AG08396 (cell line): ENCODE results near the gene AGXT.

Experiments used
- DNase-seq: peaks from one replicate; pipeline ENCODE4 v3.0.0; 2012; ENCODE audit warnings: low spot score, mixed read lengths

The AGXT gene

DNA sequence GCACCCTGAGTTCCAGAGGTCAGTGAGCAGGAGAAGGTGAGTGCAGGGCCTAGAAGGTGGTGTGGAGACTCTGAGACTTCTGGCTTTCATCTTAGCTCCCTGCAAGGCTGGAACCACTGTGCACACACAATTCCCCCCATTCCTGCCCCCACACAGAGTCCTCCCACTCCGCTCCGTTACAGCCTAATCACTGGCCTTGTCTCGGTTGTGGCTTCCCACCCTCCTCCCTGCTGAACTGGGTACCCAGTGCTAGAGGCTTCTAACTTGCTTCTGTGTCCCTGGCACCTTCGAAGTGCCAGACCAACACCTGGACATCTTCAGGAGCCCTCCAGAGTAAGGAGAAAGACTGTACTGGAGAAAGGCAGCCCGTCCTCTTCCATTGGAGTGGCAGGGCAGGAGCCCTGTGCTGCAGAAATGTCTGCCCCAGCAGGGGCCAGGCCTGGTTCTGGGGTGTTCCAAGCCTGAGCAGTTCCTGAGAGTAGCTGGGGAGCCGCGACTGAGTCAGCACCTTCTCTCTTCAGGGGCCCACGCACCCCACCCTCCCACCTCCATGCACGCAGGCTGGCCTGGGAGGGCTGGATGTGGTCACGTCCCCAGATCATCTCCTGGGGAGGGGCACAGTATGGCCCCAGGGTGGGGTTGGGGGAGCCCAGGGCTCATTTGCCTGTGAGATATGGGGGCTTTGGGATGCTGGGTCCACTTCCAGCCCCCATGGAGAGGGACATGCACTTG, 60.9 kb downstream of the AGXT start:
- DNase-seq, result no peak
